HG03139 (cell line): ENCODE measurements around the gene SNRNP48.

Experiments used
- ATAC-seq: cut with Tn5 transposase; IDR thresholded peaks from one replicate; pipeline ENCODE4 v1.9.1; 2021; ENCODE audit not compliant: unreplicated experiment

Gene SNRNP48

DNA sequence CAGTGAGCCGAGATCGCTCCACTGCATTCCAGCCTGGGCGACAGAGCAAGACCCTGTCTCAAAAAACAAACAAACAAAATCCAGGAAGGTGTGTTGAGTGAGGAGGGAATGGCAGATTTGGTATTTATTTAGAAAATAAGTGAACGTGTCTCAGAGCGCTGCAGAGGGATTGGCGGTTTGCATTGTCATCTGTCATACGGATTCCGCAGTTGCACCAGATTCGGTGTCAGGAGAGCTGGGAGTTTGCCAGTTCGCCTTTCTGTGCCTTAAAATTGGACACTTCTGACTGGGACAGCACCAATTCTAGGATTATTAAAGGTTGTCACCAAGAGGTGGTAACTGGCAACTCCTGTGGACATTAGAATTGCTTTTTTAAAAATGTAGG, 912 bp downstream of the SNRNP48 start:
- ATAC-seq = no peak

DNA sequence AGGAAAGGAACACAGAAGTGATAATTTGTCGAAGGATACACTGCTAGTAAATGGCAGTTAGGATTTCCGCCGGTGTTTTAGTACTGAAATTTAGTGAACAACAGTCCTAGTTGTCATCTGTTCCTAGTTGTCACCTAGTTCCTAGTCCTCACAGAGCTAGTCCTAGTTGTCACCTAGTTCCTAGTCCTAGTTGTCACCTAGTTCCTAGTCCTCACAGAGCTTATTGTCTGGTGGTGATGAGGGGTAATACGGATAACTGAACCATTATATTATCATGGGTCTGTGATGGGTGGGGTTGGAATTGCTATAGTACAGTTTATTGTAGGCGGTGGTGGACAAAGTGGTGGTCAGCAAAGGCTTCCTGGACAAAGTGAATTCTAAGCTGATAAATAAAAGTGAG, 1.8 kb downstream of the SNRNP48 start:
- ATAC-seq = no peak

DNA sequence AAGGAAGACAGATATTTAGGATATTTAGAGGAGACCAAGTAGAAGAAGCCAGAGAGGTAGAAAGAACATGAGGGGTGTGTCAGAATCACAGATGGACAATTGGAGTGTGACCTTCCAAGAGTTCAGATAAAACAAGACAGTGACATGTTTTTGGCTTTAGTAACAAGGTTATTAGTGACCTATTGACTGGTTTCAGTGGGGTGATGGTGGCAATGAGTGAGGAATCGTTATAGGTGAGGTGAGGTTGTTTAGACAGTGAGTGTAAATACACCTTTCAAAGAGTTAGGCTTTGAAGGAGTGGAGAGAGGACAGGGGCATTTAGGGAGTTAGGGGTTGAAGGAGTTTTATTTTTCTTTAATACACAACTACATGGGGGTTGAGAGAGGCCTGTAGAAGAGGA, 3.2 kb downstream of the SNRNP48 start:
- no peak for ATAC-seq

DNA sequence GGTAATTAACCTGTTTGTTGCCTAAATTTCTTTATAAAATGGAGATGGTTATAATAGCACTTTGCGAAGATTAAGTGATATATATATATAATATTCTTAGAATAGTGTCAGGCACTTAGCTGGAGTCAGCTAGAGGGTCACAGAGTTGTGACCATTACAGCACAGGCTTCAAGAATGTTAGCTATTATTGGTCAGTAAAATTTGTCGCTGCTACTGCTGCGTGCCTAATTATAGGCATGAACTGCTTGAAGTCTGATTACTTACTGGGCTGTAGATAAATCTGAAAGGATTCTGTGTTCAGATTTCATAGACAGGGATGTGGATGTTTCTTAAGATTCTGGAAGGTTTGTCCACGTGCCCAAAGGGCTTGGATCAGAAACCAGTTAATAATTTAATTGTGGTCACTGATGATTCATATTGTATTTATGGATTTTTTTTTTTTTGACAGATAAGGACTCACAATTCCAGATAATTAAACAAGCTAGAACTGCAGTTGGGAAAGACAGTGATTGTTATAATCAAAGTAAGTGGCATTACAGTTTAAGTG, 4.7 kb downstream of the SNRNP48 start:
- ATAC-seq = no peak

DNA sequence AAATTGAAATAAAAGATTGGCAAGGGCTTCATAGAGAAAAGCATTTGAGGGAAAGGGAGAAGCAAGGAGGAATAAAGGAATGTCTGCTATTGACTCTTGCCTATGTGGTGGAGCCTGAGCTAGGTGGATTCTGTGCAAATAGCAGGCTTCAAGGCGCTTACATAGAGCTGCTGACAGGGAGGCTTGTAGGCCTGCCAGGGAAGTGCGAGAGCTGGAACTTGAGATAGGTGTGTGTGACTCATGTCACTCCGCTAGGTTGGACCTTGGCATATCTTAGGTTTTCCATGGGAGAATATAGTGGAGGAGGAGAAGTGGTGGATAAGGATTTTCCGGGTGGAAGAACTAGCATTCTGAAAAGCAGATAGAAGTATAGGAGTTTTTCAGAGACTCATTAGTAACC, 14.0 kb downstream of the SNRNP48 start:
- no peak for ATAC-seq

DNA sequence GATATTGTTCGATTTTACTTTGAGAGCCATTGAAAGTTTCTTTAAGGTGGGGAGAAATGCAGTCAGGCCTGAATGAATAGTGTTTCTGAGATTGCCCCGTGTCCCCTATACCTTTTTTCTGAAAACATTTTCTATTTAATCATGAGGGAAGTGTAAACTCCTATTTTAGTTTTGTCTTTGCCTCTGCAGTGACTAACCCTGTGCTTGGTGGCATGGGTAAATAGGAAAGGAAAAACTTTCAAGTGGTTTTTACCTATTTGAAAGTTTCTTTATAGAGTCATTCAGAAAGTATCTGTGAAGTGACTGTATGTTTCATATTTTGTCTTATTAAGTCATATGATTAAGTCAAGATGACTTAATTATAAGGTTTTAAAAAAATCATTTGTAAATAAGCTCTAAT, 14.5 kb downstream of the SNRNP48 start:
- no peak for ATAC-seq

DNA sequence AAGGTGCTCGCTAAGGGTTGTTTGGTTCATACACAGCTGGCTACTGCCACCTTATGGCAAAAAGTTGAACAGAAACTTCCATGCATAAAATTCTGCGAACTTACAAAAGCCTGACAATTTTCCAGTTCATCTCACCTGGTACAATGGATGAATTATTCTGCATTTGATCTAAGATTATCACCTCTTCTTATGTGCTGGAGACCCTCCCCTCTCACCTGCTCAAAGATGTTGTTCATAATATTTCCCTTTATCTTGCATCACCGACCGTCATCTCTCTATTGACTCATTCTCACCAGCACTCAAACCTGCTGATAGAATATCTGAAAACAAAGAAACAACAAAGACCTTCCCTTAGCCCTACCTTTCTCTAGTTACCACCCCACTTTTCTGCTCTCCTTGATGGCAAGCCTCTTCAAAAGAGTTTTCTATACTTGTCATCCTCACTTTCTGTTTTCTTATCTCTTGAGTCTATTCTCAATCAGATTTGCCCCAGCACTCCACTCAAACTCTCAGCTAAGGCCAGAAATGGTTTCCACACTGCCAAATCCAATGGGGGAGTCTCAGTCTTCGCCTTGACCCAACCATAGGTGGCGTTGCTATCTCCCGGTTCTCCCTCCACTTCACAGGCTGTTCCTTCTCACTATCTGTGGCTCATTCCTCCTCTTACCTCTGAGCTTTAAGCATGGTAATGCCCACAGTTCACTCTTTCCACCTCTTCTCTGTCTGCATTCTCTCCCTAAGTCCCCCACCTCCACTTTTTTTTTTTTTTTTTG, 25.8 kb downstream of the SNRNP48 start:
- ATAC-seq = no peak

DNA sequence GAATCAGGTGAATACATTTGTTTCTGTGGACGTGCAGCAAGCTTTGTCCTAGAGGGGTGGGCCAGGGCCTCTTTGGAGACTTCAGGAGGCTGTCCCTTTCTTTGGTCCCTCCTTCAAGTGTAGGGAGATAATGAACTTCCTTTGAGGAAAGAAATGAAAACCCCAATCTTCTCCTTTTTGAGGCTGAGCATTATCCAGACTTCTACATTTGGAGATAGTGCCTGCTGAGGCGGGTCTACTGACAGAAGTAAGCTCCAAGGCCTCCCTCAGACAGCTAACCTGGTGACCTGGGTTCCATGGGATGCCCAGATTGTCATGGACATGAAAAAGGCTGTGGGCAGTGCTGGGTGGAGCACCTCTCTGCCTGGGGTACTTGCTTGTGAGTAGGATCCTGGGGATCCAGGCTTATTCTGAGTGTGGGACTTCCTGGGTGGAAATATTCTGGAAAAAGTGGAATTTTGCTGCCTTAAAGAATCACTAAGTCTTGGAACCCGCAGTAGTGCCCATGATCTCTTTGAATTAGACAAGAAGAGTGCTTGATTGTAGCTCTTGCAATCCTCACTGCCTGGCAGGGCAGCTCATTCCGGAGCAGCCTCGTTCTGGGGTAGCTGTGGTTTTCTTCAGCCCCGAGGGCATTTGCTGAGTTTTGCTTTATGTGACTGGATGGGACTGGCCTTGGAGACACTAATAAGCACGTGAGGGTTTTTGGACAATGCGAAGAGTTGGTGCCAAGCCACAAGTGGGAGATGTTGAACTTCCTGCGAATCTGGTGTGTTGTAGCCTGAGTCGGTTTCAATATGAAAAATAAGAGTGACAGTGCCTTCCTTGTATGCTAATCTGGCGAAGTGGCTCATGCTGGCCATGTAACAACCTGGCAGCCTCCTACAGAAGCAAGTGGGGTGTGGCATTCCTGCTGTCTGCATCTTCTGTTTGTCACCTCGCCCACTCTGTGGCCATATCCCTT, 28.1 kb downstream of the SNRNP48 start:
- ATAC-seq = peak; percentile 62

DNA sequence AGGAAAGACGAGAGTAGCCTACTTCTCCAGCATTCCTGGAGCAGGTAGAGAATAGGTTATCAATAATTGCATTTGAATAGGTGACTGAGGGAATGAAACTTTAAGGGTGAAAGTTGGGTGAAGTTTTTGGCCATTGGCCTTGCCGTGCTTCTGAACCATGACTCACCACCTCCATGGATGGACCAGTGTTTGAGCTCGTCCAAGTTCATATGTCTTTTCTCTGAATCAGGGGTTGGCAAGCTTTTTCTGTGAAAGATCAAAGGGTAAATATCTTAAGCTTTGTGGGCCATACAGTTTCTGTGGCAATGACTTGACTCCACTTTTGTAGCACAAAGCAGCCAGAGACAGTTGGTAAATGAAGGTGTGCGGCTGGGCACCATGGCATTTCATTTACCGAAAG, 31.8 kb downstream of the SNRNP48 start:
- ATAC-seq = no peak

DNA sequence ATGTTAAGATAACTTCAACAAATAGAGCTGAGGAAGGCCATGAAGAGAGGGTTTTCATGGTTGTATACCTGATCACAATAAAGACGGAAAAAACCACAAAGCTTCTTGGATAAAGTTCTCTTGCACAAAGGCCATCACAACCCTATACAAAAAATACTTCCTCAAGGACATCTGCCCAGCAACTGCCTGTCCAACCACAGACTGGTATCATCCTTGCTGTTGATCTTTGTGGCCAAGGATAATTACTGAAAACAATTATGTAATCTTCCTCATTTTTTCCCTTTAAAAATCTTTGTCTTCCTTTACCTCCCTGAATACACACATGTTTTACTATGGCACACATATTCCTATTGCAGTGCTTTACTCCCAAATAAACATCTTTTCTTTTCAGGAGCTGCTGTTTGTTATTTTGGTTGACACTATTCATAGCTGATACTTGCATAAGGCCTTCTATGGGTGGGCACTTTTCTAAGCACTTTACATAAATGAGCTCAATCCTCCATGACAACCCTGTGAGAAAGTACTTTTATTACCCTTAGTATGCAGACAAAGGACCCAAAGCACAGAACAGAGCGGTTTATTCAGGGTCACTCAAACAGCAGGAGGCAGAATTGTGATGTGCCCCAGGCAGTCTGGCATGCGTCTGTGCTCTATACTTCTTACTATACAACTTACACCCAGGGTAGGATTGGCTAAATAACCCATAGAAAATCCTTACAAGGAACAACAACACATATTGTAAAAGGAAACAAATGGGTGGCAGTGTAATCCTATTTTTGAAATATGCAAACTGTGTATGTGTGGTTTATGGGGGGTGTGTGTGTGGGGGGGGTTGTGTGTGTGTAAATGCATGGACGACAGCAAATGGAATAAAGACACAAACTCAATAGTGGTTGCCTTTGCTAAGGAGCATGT, 35.1 kb downstream of the SNRNP48 start:
- ATAC-seq = no peak

DNA sequence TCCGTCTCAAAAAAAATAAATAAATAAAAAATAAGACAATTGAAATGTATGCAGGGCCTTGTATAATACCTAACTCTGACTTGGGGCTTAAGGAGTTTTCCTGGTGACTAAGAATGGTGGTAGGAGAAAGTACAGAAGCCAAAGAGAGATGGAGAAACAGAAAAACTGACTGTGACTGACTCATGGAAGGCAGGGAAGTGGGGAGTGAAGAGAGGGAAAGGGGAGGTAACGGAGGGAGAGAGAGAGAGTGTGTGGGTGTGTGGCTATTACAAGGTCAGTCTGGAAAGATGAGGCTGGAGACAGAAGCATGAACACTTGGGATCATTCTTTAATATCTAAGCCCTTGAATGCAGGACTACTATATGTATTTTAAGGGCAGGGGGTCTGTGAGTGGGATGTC, 38.5 kb downstream of the SNRNP48 start:
- no peak for ATAC-seq

DNA sequence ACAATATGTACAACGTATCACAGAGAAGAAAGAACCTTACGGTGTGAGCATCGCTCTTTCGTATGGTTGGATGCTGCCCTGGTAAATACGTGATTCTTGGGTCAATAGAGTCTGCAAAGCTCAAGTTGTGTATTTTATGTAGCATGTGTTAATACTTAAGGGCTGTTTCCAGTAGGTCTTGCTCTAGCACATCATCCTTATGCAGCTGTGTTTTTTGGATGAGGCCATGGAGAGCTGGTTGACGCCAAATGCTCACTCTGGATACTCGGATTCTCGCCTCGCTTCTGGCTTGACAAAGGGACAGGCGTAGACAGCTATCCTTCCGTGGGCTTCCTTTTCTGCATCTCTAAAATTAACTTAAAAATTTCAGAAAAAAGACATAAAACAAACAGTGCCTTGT, 38.9 kb downstream of the SNRNP48 start:
- no peak for ATAC-seq

DNA sequence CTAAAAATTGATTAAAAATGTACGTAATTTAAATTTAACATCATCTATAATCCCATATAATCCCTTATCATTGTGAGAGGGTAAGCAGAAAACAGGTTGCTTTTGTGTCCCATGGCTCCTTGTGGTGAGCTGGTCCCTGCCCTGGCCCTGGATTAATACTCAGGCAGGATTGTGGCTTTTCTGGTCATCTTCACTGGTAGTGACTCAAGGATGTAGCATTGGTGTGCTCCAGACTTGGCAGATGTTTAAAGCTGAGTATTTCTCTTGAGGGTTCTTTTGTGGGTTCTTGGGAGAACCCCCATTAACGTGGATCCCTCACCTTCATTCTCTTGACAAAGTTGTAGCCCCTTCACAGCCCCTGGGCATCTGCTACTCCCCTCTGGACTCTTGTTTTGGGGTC, 39.3 kb downstream of the SNRNP48 start:
- ATAC-seq = no peak

DNA sequence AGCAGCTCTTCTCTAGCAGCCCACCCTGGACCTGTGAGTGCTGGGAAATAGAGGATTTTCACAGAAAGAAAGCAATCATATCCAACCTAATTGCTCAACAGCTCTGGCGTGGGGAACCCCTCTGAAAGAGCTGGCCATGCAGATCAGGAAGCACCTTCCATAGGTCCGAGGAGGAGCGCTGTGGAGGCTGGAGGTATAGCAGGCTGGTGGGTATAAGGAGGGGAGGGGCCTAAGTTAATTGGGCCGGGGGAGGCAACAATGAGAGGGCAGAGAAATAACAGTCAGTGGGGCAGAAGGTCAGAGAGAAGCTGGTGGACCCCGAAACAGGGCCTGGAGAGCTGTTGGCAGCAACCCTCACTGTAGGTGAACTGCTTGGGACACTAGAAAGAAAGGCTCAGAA, 40.8 kb downstream of the SNRNP48 start:
- no peak for ATAC-seq

DNA sequence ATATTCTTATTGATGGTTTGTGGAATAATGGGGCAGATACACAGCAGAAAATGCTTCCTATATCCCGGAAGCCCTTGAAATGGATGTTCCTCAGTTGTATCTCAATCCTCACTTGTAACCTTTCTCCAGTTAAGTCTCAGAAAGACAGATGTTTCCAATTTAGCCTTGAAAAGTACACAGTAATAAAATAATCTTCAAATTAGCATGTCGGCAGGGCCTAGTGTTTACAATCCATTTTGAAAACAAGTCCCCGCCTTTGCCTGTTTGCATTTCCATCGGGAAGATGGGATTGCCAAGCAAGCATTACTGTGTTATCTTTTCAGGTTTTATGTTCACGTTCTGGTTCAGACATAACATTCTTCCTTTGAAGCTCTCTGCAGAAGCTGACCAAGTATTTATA, 41.5 kb downstream of the SNRNP48 start:
- ATAC-seq = no peak

DNA sequence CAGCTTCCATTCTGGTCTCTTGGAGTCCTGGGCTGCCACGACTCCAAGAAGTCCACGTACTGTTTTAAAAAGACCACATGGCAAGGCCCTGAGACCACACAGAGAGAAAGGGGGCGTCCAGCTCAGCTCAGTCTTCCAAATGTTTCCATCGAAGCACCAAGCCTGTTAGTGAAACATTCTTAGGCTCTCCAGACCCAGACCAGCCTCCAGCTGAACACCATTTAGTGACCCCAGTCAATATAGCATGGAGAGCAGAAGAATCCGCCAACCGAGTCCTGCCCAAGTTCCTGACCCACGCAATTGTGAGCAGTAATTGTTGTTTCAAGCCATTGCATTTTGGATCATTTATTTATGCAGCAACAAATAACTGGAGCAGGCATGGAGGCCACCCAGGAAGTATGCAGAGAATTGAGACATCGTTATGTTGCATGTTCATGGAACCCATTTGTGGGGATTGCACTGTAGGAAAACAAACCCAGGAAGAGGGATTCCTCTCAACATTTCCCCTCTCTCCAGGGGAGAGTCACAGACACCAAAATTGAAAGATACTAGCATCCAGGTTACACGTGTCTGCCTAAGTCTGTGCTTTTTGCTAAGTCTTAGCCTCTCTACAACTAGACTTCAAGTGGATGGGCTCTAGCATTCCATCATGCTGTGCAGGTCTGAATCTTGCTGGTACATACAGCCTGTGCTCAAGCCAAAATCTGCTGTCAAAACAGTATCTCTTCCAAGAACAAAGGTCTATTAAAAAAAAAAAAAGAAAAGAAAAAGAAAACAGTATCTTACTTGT, 42.7 kb downstream of the SNRNP48 start:
- no peak for ATAC-seq

DNA sequence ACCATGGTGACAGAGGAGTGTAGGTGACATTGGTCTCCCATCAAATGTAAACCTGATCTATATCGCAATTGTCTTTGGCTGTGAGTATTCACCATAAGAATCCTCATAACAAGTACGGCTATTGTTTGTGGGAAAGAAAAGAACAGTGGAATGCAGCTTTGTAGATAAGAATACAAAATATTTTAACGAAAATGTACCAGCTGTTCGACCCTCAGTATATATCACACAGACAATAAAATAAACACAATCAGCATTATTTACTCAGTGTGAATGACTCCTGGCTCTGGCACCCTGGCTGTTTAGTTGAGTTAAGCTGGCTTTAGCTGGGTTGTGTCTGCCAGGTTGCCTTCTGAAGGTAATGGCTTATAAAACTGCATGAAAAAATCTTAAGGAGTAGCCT, 43.4 kb downstream of the SNRNP48 start:
- no peak for ATAC-seq

DNA sequence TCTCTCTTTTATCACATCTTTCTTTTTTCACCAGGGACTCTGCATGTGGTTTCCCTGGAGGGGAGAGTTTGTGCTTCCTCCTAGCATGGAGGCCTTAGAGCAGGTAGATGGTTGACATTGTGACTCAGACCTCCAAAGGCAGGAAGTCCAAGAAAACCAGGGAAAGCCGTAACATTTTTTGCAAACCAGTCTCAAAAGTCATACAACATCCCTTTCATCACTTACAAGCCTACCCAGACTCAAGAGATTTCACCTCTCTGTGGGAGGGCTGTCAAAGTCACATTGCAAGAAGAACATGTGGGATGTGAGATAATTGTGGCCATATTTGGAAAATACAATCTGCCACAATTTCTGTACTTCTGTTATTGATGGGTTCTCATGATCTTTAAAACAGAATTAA, 46.2 kb downstream of the SNRNP48 start:
- ATAC-seq = no peak

DNA sequence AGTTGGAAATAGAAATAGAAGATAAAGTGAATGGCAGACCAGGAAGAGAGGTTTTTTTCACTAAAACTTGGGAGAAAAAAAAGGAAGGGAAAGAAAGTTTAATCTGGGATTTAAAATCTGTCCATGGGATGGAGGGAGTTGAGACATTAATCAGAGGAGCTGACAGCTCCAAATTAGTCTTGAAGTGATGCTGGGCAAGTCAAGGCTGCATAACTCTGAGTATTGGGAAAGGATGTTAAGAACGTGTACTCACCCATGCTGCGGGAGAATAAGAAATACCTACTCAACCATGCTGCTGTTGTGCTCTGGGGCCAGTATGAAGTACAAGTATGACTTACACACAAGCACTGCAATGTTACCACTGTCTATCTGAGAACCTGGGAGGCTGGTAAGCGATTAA, 47.5 kb downstream of the SNRNP48 start:
- no peak for ATAC-seq

DNA sequence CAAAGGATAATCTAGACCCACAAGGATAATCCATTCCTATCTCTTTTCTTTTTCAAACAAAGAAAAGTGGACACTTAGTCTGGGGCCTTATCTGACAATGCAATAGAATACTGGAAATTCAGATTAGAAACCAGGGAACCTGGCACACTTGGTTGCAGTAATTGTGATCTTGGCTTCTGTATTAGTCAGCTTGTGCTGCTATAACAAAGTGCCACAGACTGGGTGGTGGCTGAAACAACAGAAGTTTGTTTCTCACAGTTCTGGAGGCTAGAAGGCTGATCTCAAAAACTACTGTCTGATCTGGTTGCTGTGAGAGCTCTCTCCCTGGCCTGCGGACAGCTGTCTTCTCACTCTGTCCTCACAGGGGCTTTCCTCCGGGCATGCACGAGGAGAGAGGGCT, 49.4 kb downstream of the SNRNP48 start:
- ATAC-seq = no peak
